ENCODE measurements around the gene TCERG1L.

TCERG1L gene

DNA sequence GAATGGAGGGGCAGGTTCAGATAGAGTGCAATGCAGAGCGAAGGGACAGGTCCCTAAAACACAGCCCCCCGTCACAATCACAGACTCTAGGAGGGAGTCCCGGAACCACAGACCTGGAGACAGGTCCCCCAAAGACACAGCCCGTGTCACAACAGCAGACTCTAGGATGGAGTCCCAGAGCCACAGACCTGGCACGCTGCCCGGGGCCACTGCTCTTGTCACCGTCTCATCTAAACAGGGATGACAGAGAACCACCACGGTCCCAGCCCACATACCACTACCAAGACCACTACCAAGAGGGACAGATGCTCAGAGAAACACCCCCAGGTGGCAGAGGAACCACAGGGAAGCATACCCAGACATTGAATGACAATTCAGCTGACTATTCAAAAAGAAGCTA is 183.9 kb downstream of the TCERG1L start:
- no peak for DNase-seq (ENCODE audit: low read depth)
- TF ChIP-seq, protein P1, sequence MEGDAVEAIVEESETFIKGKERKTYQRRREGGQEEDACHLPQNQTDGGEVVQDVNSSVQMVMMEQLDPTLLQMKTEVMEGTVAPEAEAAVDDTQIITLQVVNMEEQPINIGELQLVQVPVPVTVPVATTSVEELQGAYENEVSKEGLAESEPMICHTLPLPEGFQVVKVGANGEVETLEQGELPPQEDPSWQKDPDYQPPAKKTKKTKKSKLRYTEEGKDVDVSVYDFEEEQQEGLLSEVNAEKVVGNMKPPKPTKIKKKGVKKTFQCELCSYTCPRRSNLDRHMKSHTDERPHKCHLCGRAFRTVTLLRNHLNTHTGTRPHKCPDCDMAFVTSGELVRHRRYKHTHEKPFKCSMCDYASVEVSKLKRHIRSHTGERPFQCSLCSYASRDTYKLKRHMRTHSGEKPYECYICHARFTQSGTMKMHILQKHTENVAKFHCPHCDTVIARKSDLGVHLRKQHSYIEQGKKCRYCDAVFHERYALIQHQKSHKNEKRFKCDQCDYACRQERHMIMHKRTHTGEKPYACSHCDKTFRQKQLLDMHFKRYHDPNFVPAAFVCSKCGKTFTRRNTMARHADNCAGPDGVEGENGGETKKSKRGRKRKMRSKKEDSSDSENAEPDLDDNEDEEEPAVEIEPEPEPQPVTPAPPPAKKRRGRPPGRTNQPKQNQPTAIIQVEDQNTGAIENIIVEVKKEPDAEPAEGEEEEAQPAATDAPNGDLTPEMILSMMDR (conservative IDR thresholded peaks at IDR 0.05; ENCODE audit: control insufficient read depth, insufficient read depth, low read depth, low read length): no peak
- no peak overlapping the region for H3K4me3 ChIP-seq (ENCODE audit: control insufficient read depth, low read depth, low read length)

DNA sequence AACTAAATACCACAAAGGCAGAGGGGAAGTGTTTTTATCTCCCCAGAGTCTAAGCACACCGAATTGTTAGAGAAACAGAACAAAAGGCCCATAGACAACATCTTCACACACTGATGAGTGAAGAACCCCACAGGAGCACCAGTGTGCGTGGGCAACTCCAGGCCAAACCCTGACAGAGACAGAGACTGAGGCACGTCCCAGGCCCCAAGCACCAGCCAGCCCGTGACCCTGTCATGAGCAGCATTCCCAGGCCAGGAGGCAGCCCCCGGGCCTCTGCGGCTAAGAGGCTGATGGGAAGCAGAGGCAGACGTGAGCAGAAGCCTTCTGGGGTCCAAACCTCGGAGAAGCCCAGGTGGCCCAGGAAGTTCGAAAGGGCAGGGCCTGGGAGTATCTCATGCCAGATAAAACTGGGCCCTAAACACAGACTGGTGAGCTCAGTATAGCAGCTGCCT is 184.4 kb downstream of the TCERG1L start:
- no peak overlapping the region for H3K4me3 ChIP-seq (ENCODE audit: control insufficient read depth, low read depth, low read length)
- DNase-seq (ENCODE audit: low read depth): no peak
- TF ChIP-seq, protein P1 (conservative IDR thresholded peaks at IDR 0.05; ENCODE audit: control insufficient read depth, insufficient read depth, low read depth, low read length): no peak

DNA sequence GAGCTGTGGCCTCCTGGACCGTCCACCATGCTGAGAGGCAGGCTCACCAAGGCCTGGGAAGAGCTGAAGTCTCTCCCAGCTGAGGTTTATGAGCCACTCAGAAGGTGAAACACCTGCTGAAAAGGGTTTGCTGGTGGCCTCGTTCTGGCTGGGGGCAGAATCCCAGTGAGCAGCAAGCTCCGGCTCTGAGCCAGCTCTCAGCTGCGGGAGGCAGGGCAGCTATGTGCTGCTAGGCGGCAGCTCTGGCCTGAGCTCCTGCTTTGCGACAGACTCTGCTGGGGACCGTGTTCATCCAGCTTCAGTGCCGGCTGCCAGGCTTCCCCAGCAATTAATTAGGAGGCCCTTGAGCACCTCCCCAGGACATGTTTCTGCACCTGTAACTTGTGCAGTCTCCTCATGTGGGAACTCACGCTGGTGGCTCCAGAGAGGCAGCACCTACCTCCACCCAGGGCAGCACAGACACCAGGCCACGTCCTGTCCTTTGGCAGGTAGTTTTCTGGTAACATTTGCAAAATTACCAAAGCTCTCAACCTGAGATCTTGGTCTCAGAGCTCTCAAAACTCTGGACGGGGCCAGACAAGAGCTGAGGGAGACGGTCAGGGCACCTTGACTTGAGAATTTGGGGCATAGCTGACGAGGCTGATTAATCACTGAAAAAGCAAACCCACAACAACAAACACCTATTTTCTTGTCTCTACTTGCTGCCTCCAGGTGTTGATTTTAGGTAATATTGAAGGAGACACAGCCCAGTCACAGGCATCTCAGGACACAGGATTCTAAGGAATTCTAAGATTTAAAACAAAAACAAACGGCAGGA is 185.0 kb downstream of the TCERG1L start:
- no peak overlapping the region for H3K4me3 ChIP-seq (ENCODE audit: control insufficient read depth, low read depth, low read length)
- DNase-seq (ENCODE audit: low read depth): no peak
- TF ChIP-seq, protein P1 (conservative IDR thresholded peaks at IDR 0.05; ENCODE audit: control insufficient read depth, insufficient read depth, low read depth, low read length): no peak

DNA sequence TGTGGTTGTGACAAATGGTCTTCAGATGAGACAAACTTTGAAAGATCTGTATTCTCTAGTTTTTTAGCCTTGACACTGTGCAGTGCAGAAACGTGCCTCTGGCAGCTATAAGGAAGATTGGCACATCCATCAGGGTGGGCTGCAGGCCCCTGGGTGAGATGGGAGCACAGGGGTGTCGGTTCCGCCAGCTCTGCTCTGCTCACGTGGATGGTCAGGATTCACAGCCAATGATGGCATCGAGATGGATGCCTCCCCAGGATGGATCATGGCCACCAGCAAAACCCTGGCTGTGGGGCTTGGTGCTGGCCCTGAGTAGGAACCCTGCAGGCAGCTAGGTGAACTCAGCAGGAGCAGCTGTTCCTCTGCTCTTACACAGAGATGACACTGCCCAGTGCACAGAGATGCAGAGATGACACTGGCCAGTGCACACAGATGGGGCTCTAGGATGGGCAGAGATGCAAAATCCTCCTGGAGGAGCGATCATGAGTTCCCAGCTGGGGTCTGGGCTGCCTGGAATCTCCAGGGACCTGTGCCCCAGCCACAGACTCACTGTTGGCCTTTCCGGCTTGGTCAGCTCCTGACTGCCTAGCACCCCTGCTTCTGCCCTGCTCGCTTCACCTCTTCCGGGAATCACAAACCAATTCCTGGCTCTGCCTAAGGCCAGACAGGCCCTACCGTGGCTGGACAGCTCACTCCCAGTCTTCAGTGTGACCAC is 185.9 kb downstream of the TCERG1L start:
- TF ChIP-seq, protein P1 (conservative IDR thresholded peaks at IDR 0.05; ENCODE audit: control insufficient read depth, insufficient read depth, low read depth, low read length): no peak
- no peak for DNase-seq (ENCODE audit: low read depth)

DNA sequence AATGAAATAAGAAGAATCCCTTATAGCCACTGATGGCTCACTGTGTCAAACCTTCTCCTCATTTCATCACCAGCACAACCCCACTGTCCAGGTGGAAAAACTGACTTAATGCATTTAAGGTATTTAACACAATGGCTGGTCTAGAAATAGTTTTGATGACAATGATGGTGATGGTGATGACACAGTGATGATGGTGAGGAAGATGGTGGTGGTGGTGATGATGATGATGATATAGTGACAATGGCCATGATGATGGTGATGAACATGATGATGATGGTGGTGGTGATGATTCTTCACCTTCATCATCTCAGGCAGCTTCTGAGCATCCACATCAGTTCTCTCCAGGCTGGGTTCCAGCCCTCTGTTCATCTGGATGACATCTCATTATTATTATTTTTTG is 186.6 kb downstream of the TCERG1L start:
- TF ChIP-seq, protein P1 (conservative IDR thresholded peaks at IDR 0.05; ENCODE audit: control insufficient read depth, insufficient read depth, low read depth, low read length): no peak
- no peak for DNase-seq (ENCODE audit: low read depth)
- no peak overlapping the region for H3K4me3 ChIP-seq (ENCODE audit: control insufficient read depth, low read depth, low read length)

More for the DNA sequence above, 185.9 kb downstream of the TCERG1L start:
- H3K4me3 ChIP-seq (ENCODE audit: control insufficient read depth, low read depth, low read length): no peak overlapping the region

DNA sequence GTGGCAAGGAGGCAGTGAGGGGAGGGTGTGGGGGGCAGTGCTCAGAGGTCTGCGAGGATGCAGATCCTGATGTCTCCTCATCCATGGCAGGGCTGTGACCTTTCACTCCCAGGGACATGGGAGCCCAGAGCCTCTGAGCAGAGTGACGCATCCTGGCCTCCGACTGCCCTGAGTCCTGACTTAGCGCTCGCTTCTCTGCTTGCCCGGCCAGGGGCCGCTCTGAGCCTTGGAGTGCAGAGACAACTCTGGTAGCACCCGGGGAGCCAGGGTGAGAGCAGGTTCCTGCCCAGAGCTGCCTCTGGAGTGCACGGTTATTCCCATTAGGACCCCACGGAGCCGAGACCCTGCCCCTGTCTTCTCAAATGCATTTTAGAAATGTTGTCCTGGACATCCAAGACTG is 188.0 kb downstream of the TCERG1L start:
- TF ChIP-seq, protein P1 (conservative IDR thresholded peaks at IDR 0.05; ENCODE audit: control insufficient read depth, insufficient read depth, low read depth, low read length): no peak
- DNase-seq (ENCODE audit: low read depth): no peak
- H3K4me3 ChIP-seq (ENCODE audit: control insufficient read depth, low read depth, low read length): no peak overlapping the region

Measured in fibroblast of mammary gland (primary cell).